ENCODE measurements around the gene AUNIP.

AUNIP gene

DNA sequence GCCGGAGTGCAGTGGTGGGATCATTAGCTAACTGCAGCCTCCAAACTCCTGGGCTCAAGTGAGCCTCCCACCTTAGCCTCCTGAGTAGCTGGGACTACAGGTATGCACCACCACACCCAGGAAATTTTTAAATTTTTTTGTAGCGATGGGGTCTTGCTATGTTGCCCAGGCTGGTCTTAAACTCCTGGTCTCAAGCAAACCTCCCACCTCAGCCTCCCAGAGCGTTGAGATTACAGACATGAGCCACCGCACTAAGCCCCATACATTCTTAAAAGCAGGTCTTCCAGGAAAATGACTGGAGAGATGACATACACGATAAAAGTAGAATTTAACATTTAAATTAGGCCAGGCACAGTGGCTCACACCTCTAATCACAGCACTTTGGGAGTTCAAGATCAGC lies 26.1 kb downstream of the AUNIP start:
- no peak overlapping the region for H3K4me3 ChIP-seq (ENCODE audit: low read depth, low read length)
- TF ChIP-seq, protein P1, sequence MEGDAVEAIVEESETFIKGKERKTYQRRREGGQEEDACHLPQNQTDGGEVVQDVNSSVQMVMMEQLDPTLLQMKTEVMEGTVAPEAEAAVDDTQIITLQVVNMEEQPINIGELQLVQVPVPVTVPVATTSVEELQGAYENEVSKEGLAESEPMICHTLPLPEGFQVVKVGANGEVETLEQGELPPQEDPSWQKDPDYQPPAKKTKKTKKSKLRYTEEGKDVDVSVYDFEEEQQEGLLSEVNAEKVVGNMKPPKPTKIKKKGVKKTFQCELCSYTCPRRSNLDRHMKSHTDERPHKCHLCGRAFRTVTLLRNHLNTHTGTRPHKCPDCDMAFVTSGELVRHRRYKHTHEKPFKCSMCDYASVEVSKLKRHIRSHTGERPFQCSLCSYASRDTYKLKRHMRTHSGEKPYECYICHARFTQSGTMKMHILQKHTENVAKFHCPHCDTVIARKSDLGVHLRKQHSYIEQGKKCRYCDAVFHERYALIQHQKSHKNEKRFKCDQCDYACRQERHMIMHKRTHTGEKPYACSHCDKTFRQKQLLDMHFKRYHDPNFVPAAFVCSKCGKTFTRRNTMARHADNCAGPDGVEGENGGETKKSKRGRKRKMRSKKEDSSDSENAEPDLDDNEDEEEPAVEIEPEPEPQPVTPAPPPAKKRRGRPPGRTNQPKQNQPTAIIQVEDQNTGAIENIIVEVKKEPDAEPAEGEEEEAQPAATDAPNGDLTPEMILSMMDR (IDR thresholded peaks at IDR 0.05; ENCODE audit: low read depth, low read length), result no peak
- in situ Hi-C loops (cut with HindIII; ENCODE audit: low sequenced_read_pairs), result no loop called here
- DNase-seq (ENCODE audit: low read depth, low spot score), result no peak

GRCh38 chr1:25832336-25833037 lies 26.8 kb downstream of the AUNIP start:
- in situ Hi-C loops (cut with HindIII; ENCODE audit: low sequenced_read_pairs), result no loop called here
- no peak for DNase-seq (ENCODE audit: low read depth, low spot score)
- TF ChIP-seq, protein P1 (IDR thresholded peaks at IDR 0.05; ENCODE audit: low read depth, low read length), result no peak
- H3K4me3 ChIP-seq (ENCODE audit: low read depth, low read length), result no peak overlapping the region

GRCh38 chr1:25831569-25832196 lies 27.6 kb downstream of the AUNIP start:
- TF ChIP-seq, protein P1 (IDR thresholded peaks at IDR 0.05; ENCODE audit: low read depth, low read length), result no peak
- no peak overlapping the region for H3K4me3 ChIP-seq (ENCODE audit: low read depth, low read length)
- DNase-seq (ENCODE audit: low read depth, low spot score), result no peak
- in situ Hi-C loops (cut with HindIII; ENCODE audit: low sequenced_read_pairs), result no loop called here

DNA sequence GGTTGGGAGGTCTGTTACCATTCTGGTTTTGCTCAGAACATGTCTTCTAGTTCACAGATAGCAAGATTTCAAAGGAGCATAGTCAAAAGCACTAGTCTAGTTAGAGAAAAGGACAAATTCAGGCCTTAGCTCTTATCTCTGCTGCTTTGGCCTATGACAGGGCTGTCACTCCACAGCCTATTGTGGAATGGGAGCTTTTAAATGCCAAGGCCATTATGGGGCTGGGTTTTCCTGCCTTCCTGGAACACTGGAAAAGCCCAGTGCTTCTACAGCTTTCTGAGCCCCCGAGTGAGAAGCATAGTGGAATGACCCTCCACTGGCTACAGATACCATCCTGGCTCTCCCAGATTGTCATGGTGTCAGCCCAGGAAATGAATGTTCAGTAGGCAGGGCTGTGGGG lies 30.2 kb downstream of the AUNIP start:
- DNase-seq (ENCODE audit: low read depth, low spot score), result no peak
- in situ Hi-C loops (cut with HindIII; ENCODE audit: low sequenced_read_pairs), result no loop called here
- TF ChIP-seq, protein P1 (IDR thresholded peaks at IDR 0.05; ENCODE audit: low read depth, low read length), result no peak
- H3K4me3 ChIP-seq (ENCODE audit: low read depth, low read length), result no peak overlapping the region

GRCh38 chr1:25828491-25828890 lies 30.8 kb downstream of the AUNIP start:
- TF ChIP-seq, protein P1 (IDR thresholded peaks at IDR 0.05; ENCODE audit: low read depth, low read length), result no peak
- in situ Hi-C loops (cut with HindIII; ENCODE audit: low sequenced_read_pairs), result no loop called here
- no peak overlapping the region for H3K4me3 ChIP-seq (ENCODE audit: low read depth, low read length)
- no peak for DNase-seq (ENCODE audit: low read depth, low spot score)

- no peak overlapping the region for H3K4me3 ChIP-seq (ENCODE audit: low read depth, low read length)
- in situ Hi-C loops (cut with HindIII; ENCODE audit: low sequenced_read_pairs), result no loop called here
- TF ChIP-seq, protein P1 (IDR thresholded peaks at IDR 0.05; ENCODE audit: low read depth, low read length), result no peak
- DNase-seq (ENCODE audit: low read depth, low spot score), result no peak
Observed at GRCh38 chr1:25826571-25826970, 32.7 kb downstream of the AUNIP start.
